Stimulated activated naive CD4-positive, alpha-beta T cell (primary cell): ENCODE results near the gene PRICKLE3.

ENCODE experiments used
- DNase-seq, 6 experiments: peaks; one replicate each; lab custom pipeline; 2025; lab: John Stamatoyannopoulos, UW

The PRICKLE3 gene

GRCh38 chrX:49205443-49205842 lies 19.3 kb upstream of the PRICKLE3 start:
- DNase-seq = no peak

- no peak for DNase-seq
Observed at GRCh38 chrX:49204709-49205108, 18.5 kb upstream of the PRICKLE3 start.

- no peak for DNase-seq
Observed at GRCh38 chrX:49204017-49204416, 17.8 kb upstream of the PRICKLE3 start.

GRCh38 chrX:49203536-49203935 lies 17.4 kb upstream of the PRICKLE3 start:
- DNase-seq = no peak

GRCh38 chrX:49202022-49202421 lies 15.8 kb upstream of the PRICKLE3 start:
- no peak for DNase-seq

- DNase-seq = peak; percentile 77 to 88 (median 84)
Observed at GRCh38 chrX:49199906-49200771, 14.0 kb upstream of the PRICKLE3 start, which contains the start of gene SYP. TSS of gene SYP (minus strand) at chrX:49200193. CDS start at chrX:49200186, 7 bp downstream.

- DNase-seq = no peak
Observed at GRCh38 chrX:49199315-49199595, 13.1 kb upstream of the PRICKLE3 start.

GRCh38 chrX:49198540-49199314 lies 12.6 kb upstream of the PRICKLE3 start:
- DNase-seq = no peak

- no peak for DNase-seq
Observed at GRCh38 chrX:49197543-49198087, 11.4 kb upstream of the PRICKLE3 start.

- DNase-seq = no peak
Observed at GRCh38 chrX:49193542-49193964, 7.4 kb upstream of the PRICKLE3 start.

GRCh38 chrX:49192722-49193328 lies 6.7 kb upstream of the PRICKLE3 start:
- peak in 2 of 6 experiments; percentile 13 to 18 for DNase-seq

GRCh38 chrX:49191574-49192011 lies 5.4 kb upstream of the PRICKLE3 start:
- peak in 1 of 6 experiments; percentile 38 for DNase-seq

GRCh38 chrX:49190821-49191573 lies 4.8 kb upstream of the PRICKLE3 start:
- peak; percentile 58 to 93 (median 85) for DNase-seq

- no peak for DNase-seq
Observed at GRCh38 chrX:49189606-49190005, 3.4 kb upstream of the PRICKLE3 start.

- DNase-seq = no peak
Observed at GRCh38 chrX:49188468-49189076, 2.4 kb upstream of the PRICKLE3 start.

- DNase-seq = no peak
Observed at GRCh38 chrX:49187526-49187925, 1.4 kb upstream of the PRICKLE3 start.

- no peak for DNase-seq
Observed at GRCh38 chrX:49187028-49187394, 838 bp upstream of the PRICKLE3 start.

- peak in 3 of 6 experiments; percentile 12 to 20 (median 20) for DNase-seq
Observed at GRCh38 chrX:49184294-49185281, 1.6 kb downstream of the PRICKLE3 start.

GRCh38 chrX:49183701-49184281 lies 2.4 kb downstream of the PRICKLE3 start:
- DNase-seq = no peak

- no peak for DNase-seq
Observed at GRCh38 chrX:49179358-49179757, 6.8 kb downstream of the PRICKLE3 start.
